COLO668 (cell line): ENCODE results near the gene DRD4.

Experiments used
- DNase-seq: peaks from one replicate; lab custom pipeline; 2025; ENCODE audit not compliant: unreplicated experiment; lab: John Stamatoyannopoulos, UW

DRD4 gene

DNA sequence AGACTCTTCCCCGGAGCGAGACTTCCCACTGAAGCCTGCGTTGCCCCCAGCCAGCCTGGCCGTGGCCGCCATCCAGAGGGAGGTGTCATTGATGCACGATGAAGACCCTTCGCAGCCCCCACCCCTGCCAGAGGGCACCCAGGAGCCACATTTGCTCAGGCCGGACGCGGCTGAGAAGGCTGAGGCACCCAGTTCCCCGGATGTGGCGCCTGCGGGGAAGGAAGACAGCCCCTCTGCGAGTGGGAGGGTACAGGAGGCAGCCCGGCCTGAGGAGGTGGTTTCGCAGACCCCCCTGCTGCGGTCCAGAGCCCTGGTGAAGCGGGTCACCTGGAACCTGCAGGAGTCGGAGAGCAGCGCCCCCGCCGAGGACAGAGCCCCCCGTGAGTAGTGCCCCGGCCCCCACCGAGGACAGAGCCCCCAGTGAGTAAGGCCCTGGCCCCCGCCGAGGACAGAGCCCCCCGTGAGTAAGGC lies 27.7 kb upstream of the DRD4 start:
- no peak for DNase-seq

DNA sequence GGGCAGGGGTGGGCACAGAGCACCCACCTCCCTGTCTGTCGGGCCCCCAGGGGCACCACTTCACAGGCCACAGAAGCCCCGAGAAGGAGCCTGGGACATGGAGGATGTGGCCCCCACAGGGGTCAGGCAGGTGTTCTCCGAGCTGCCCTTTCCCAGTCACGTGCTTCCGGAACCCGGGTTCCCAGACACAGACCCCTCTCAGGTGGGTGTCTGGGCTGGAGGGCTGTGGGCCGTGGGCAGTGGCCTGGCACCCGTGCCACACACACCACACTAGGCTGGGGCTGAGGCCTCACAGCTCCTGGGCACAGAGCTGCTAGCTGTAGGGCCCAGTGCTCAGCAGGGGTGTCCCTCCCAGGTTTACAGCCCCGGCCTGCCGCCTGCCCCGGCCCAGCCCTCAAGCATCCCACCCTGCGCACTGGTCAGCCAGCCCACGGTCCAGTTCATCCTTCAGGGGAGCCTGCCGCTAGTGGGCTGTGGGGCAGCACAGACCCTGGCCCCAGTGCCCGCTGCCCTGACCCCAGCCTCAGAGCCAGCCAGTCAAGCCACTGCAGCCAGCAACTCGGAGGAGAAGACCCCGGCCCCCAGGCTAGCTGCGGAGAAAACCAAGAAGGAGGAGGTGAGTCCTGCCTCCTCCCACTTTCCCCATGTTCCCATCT lies 26.8 kb upstream of the DRD4 start:
- DNase-seq: no peak

GRCh38 chr11:611001-611996 lies 25.8 kb upstream of the DRD4 start:
- DNase-seq: no peak

DNA sequence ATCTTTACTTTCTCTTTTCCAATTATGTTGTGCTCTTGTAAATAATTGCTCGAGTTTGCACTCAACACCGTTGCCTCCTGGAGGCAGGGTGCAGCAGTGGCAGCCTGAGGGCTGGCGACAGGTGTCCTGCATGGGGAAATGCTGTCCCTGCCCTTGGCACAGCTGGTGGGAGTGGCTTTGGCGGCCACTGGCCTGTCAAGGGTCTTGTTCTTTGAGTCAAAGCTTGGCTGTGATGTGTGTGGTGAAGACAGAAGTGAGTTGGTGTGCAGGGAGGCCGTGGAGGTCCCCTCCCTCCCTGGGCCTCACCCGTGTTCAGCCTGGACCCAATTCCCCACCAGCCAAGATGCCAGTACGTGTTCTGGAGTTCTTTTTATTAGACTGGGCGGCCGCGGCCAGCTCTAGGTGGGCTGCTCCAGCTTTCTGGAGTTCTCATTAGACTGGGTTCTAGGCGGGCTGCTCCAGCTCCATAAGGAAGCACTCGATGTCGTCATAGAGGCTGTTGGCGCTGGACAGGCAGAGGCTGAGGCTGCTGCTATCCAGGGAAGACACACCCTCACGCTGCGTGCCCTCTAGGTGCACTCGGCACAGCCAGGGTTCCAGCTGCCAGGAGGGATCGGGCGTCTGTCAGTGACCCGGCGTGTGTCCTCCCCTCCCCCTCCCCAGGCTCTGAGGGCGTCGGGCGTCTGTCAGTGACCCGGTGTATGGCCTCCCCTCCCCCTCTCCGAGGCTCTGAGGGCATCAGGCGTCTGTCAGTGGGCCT lies 24.7 kb upstream of the DRD4 start:
- peak; percentile 11 for DNase-seq

- no peak for DNase-seq
Observed at GRCh38 chr11:612961-613300, 24.1 kb upstream of the DRD4 start.

- DNase-seq: peak; percentile 54
Observed at GRCh38 chr11:613369-613968, 23.6 kb upstream of the DRD4 start.

DNA sequence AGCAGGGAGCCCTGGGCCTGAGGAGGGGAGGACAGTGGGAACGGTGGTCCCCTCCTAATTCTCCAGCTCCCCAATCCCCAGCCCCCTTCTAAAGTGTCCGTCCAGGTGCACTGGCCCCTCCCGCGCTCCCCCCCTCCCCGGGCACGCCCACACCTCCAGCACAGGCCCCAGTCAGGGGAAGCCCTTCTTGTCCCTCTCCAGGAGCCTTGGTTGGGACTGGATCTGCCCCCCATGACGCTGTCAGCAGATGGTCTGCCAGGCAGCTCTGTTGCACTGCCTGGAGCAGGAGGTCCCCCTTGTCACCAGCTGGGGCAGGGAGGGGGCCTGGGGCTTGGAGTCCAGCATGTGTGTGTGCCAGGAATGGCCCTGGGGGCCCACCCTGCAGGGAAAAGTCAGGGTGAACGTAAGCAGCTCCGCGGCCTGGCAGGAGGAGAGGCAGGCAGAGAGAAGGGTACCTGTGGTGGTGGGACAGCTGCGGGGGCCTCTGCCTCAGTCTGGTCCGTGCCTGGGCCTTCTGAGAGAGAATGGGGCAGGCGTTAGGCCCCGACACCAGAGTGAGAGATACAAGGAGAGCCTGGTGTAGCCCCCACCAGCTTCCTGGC lies 22.9 kb upstream of the DRD4 start:
- DNase-seq: no peak

- no peak for DNase-seq
Observed at GRCh38 chr11:614623-615503, 22.2 kb upstream of the DRD4 start.

DNA sequence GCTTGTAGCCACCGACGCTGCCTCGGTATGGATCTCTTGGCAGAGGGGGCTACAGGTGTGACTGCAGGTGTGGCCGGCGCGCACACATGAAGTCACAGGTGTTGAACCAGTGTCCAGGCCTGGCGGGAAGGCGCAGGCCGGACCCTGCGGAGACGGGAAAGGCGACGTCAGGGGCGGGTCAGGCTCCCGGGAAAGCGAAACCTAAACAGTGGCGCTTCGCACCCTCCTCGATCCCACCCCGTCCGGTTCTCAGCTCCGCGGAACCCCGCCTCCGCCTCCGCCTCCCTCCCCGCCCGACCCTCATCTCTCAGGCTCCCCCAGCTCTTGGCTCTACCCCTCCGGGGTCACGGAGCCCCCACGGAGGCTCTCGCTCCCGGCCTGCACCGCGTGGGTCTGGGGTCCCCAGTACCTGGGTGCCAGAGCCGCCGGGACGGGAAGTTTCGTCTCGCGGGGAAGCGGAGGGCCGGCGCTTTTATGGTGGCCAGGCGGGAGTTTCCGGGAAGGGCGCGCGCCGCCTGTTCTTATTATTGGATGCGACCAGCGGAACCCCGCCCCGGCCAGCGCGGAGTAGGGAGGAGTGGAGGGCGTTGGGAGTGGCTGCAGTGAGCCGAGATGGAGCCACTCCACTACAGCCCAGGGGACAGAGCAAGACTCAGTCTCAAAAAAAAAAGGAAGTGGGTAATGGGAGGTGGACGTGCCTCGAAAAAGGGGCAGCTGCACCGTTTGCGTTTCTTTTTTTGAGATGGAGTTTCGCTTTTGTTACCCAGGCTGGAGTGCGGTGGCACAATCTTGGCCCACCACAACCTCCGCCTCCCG lies 21.4 kb upstream of the DRD4 start, which contains the start of gene IRF7:
Gene IRF7 (minus strand): TSS at position 447 of the 816 bp plus-strand sequence. CDS start 586 bp downstream, outside the sequence.
- peak; percentile 75 for DNase-seq

- DNase-seq: no peak
Observed at GRCh38 chr11:616320-617198, 20.5 kb upstream of the DRD4 start.

GRCh38 chr11:617199-617911 lies 19.7 kb upstream of the DRD4 start:
- no peak for DNase-seq

- no peak for DNase-seq
Observed at GRCh38 chr11:617912-618682, 19.0 kb upstream of the DRD4 start.

GRCh38 chr11:618856-619627 lies 18.0 kb upstream of the DRD4 start:
- DNase-seq: no peak

DNA sequence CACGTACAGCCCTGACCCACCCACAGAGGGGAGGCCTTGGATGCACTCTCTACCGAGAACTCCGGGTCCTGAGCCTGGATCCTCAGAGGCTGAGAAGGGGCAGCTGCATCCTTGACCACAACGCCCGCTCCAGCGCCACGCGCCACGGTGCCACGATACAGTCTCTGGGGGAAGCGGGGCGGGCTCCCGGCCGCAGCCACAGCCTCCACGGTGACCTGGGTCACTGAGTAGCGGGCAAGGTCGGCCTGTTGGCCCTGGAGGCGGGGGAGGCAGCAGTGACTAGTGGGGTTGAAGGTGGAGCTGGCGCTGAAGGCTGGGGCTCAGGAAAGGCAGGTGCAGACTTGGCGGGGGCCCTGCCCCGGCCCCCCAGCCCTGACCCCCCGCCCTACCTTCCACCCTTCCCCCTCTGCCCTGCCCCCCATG lies 17.4 kb upstream of the DRD4 start:
- no peak for DNase-seq

- no peak for DNase-seq
Observed at GRCh38 chr11:620201-620600, 16.9 kb upstream of the DRD4 start.
